GM12874 (cell line): ENCODE measurements around the gene PHACTR1.

Experiments
- CTCF ChIP-seq: IDR thresholded peaks from 2 replicates; pipeline ENCODE4 v1.5.1; 2011; ENCODE audit warnings: low read depth, mild to moderate bottlenecking, control low read depth, low read length, moderate library complexity; ENCODE audit not compliant: insufficient read depth

PHACTR1 gene

DNA sequence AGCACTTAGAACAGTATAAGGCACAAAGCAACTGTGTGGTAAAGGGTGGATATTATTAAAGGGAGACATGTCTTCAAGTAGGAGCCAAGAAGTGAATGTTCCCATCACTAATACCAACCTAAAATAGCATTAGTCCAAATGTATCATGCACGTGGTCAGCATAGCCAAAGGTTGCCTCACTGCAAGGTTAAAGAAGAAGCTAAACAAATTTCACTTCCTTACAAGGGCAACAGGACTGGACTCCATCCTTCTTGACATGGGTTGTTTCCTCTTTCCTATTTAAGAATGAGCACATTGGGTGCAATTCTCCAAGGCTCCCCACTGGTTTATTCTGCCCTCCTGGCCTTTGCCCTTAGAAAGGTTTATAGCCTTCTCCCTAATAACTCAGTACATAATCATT is 186.7 kb downstream of the PHACTR1 start:
- TF ChIP-seq CTCF = no peak

DNA sequence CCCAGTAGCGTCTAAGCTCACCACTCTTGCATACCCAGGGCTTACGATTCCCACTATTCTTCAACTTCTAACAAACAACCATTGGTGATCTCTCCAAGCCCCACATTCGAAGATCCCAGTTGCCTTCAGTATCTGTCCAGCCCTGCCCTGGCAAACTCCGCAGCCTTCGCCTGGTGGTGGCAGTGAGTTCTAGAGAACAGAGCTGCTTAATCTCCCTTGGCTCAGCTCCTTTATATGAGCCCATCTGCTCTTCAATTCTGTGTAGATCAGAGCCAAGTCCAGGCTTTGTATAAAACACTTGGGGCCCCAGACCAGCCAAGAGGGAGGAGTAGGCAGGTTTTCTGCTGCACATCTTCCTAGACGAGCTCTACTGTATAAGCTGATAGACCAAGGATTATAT is 193.3 kb downstream of the PHACTR1 start:
- no peak for TF ChIP-seq CTCF

DNA sequence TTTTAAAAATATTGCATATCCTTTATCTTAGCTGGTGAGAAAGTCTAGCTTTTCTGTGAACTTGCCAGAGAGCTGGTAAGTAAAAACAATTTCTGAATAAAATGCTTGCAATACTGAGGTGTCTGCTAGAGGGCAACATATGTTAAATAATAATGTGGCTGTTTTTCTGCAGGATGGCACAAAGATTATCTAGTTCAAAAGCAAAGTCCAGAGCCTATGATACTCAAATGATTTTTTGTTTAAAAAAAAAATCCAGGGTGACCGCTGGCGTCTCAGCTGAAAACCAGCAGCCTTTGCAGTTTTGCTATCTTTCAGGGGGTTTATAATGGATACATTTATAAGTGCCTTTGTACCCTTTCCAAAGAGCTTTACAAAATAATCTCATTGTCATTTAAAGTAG is 194.9 kb downstream of the PHACTR1 start:
- TF ChIP-seq CTCF = no peak

DNA sequence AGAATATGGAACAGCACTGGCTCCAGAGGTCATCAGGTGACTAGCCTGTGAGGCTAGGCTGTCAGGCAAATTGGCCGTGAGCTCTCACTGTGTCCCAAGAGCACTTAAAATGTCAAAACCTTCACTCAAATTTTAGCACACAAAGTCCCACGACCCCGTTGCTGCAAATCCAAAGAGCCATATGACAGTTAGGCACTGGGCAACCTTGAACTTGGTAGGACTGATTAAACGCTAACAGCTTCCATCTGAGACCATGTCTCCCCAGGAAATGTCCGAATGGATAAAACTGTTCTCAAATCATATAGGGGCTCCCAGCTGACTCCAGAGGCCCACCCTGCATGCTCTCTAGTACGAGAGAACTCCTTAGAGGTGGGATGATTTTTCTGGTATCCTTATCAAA is 196.6 kb downstream of the PHACTR1 start:
- no peak for TF ChIP-seq CTCF

GRCh38 chr6:12916006-12916405 is 199.4 kb downstream of the PHACTR1 start:
- no peak for TF ChIP-seq CTCF

- TF ChIP-seq CTCF = no peak
Measured at GRCh38 chr6:12916420-12917136, 200.0 kb downstream of the PHACTR1 start.

DNA sequence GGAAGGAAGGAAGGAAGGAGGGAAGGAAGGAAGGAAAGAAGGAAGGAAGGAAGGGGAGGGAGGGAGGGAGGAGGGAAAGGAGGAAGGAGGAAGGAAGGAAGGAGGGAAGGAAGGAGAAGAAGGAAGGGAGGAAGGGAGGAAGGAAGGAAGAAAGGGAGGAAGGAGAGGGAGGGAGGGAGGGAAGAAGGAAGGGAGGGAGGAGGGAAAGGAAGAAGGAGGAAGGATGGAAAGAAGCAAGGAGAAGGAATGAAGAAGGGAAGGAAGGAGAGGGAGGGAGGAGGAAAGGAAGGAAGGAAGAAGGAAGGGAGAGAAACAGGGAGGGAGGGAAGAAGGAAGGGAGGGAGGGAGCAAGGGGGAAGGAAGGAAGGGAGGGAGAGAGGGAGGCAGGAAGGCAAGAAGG is 204.9 kb downstream of the PHACTR1 start:
- TF ChIP-seq CTCF = no peak
